Testis (tissue), 3 donors: ENCODE measurements around the gene RABGAP1L. TPM values are rescaled to one million over a fixed set of nuclear protein-coding genes. Genes with fewer than 3 reads are reported as not detected.

Experiments
- DNase-seq: peaks from one replicate; pipeline ENCODE4 v3.0.0-alpha.2; 2019
- H3K27ac ChIP-seq, 2 donors: fragments of 200-600 bp; sonication (generic); one replicate each; pipeline ENCODE4 v1.5.1; 2019
- H3K27me3 ChIP-seq: fragments of 200-600 bp; sonication (generic); one replicate; pipeline ENCODE4 v1.5.1; 2019
- H3K36me3 ChIP-seq: fragments of 200-600 bp; sonication (generic); one replicate; pipeline ENCODE4 v1.5.1; 2017; ENCODE audit warnings: low read depth; ENCODE audit errors: missing control alignments
- H3K4me1 ChIP-seq: fragments of 200-600 bp; sonication (generic); one replicate; pipeline ENCODE4 v1.5.1; 2019
- H3K4me3 ChIP-seq, 2 donors: fragments of 200-600 bp; sonication (generic); one replicate each; pipeline ENCODE4 v1.5.1; 2017 to 2019
- H3K9me3 ChIP-seq: fragments of 200-600 bp; sonication (generic); one replicate; pipeline ENCODE4 v1.5.1; 2017
- CTCF ChIP-seq, 3 experiments: fragments of 450-650 bp in 2 of 3; fragments of 200-600 bp in 1 of 3; sonication (generic) in 1 of 3; IDR thresholded peaks; one replicate each; pipeline ENCODE4 v1.5.1; 2016 to 2019; ENCODE audit warnings: antibody characterized with exemption in 3 of 3, mild to moderate bottlenecking in 2 of 3, moderate library complexity in 1 of 3
- POLR2A ChIP-seq: fragments of 450-650 bp; IDR thresholded peaks from one replicate; pipeline ENCODE4 v1.6.1; 2017; ENCODE audit warnings: antibody characterized with exemption, mild to moderate bottlenecking, moderate library complexity
- WGBS, 2 donors: methylation state at CpG; one replicate each; pipeline ENCODE4 v1.1.5; 2018; 5-methylcytosine and 5-hydroxymethylcytosine counted together
- intact Hi-C: fragments of 100-400 bp; cut with DNase I; formaldehyde crosslinking; loops from one replicate; pipeline ENCODE4 v1.15.1; 2023; ENCODE audit warnings: low total_unique reads
- polyA plus RNA-seq: library from polyadenylated mRNA; stranded (reverse); fragments of 350-450 nt; fragmentation: Illumina TruSeq; extraction: RNeasy Lipid Tissue Mini Kit (QIAGEN cat#74804); gene quantifications from one replicate; pipeline ENCODE4 v1.2.3, GENCODE V29; 2014; ENCODE audit warnings: low read depth, low replicate concordance; ENCODE audit not compliant: insufficient read depth
- total RNA-seq, 2 donors: library from RNA; depleted of rRNA; stranded (reverse); fragments of >200 nt; gene quantifications; one replicate each; pipeline ENCODE4 v1.2.3, GENCODE V29; 2016

The RABGAP1L gene
- total and polyA plus RNA-seq, 3 donors from 2014 or later: 40.5 to 53.1 (median 49.5) TPM

GRCh38 chr1:174189428-174190062, 30.2 kb downstream of the RABGAP1L start:
- DNase-seq: no peak
- Histone ChIP-seq H3K4me3 (no peak overlapping the region), H3K36me3 (no peaks in the 10 kb centered on the region), H3K27me3 (no peaks in the 10 kb centered on the region), H3K4me1 (no peaks in the 10 kb centered on the region), H3K9me3 (no peaks in the 10 kb centered on the region), H3K27ac (no peak overlapping the region)
- intact Hi-C loops: no loop called here
- WGBS, 2 donors: 80 to 97% methylated on average over 4 of the region's 4 CpGs
- TF ChIP-seq CTCF (IDR thresholded peaks at IDR 0.05) (no peak), POLR2A (no peak)

- Histone ChIP-seq H3K4me3 (no peak overlapping the region), H3K27me3 (no peaks in the 10 kb centered on the region), H3K27ac (peak overlapping the region in 1 of 2 donors; percentile 62), H3K4me1 (no peaks in the 10 kb centered on the region), H3K36me3 (no peaks in the 10 kb centered on the region), H3K9me3 (no peaks in the 10 kb centered on the region)
- 48 to 49% methylated on average over 6 of the region's 6 CpGs for whole genome bisulfite sequencing, 2 donors
- no peak for DNase-seq
- intact Hi-C loops: no loop called here
- TF ChIP-seq POLR2A (no peak), CTCF (IDR thresholded peaks at IDR 0.05) (no peak)
Measured at GRCh38 chr1:174190691-174191199, 31.4 kb downstream of the RABGAP1L start.

- no peak for DNase-seq
- intact Hi-C loops: no loop called here
- peak overlapping the region in 1 of 2 donors; percentile 62 for H3K27ac ChIP-seq
- no peaks in the 10 kb centered on the region for H3K9me3 ChIP-seq
- H3K4me1 ChIP-seq: no peaks in the 10 kb centered on the region
- H3K27me3 ChIP-seq: no peaks in the 10 kb centered on the region
- TF ChIP-seq CTCF (IDR thresholded peaks at IDR 0.05): no peak
- TF ChIP-seq POLR2A: no peak
- 58 to 67% methylated on average over 4 of the region's 4 CpGs for WGBS, 2 donors
- H3K36me3 ChIP-seq: no peaks in the 10 kb centered on the region
- no peak overlapping the region for H3K4me3 ChIP-seq
Measured at GRCh38 chr1:174191349-174191862, 32.1 kb downstream of the RABGAP1L start.

- intact Hi-C loops: no loop called here
- H3K27me3 ChIP-seq: no peaks in the 10 kb centered on the region
- H3K4me3 ChIP-seq: no peak overlapping the region
- H3K4me1 ChIP-seq: no peaks in the 10 kb centered on the region
- no peak for TF ChIP-seq CTCF (IDR thresholded peaks at IDR 0.05)
- no peak for TF ChIP-seq POLR2A
- no peaks in the 10 kb centered on the region for H3K36me3 ChIP-seq
- 88 to 89% methylated on average over 6 of the region's 6 CpGs for WGBS, 2 donors
- H3K9me3 ChIP-seq: no peaks in the 10 kb centered on the region
- DNase-seq: no peak
- no peak overlapping the region for H3K27ac ChIP-seq
Measured at GRCh38 chr1:174194461-174194860, 35.1 kb downstream of the RABGAP1L start.

- WGBS, 2 donors: 94 to 96% methylated on average over 2 of the region's 2 CpGs
- DNase-seq: no peak
- no peaks in the 10 kb centered on the region for H3K27me3 ChIP-seq
- no peak overlapping the region for H3K27ac ChIP-seq
- no peaks in the 10 kb centered on the region for H3K36me3 ChIP-seq
- H3K4me1 ChIP-seq: no peaks in the 10 kb centered on the region
- intact Hi-C loops: no loop called here
- H3K9me3 ChIP-seq: no peaks in the 10 kb centered on the region
- no peak overlapping the region for H3K4me3 ChIP-seq
- TF ChIP-seq POLR2A (no peak), CTCF (IDR thresholded peaks at IDR 0.05) (no peak)
Measured at GRCh38 chr1:174197088-174197487, 37.8 kb downstream of the RABGAP1L start.
